Measurements from ENCODE around the gene HAUS1. TPM values are rescaled to one million over a fixed set of nuclear protein-coding genes. Genes with fewer than 3 reads are reported as not detected.

HAUS1 gene
- total and polyA plus RNA-seq, 4 donors: 4.5 to 17.9 (median 6.5) TPM

GRCh38 chr18:46133534-46133933 lies 29.3 kb downstream of the HAUS1 start:
- no peaks in the 10 kb centered on the region for H3K9me3 ChIP-seq (ENCODE audit: control insufficient read depth in 4 of 4, low read length in 3 of 4)
- peaks cover 0 to 8% (median 2%) of the 10 kb centered on the region in 4 donors for H3K36me3 ChIP-seq (ENCODE audit: control insufficient read depth in 4 of 4, insufficient read depth in 3 of 4, low read depth in 1 of 4, low read length in 3 of 4)
- no peak overlapping the region for H3K9ac ChIP-seq (ENCODE audit: low read depth in 1 of 2, low read length in 2 of 2)
- no peaks in the 10 kb centered on the region for H3K27me3 ChIP-seq (ENCODE audit: control insufficient read depth in 4 of 4, insufficient read depth in 4 of 4, low read length in 3 of 4)
- H3K4me3 ChIP-seq (ENCODE audit: low read depth in 1 of 3, low read length in 3 of 3): no peak overlapping the region
- 90% methylated on average over 3 of the region's 3 CpGs for WGBS
- TF ChIP-seq YY1 (IDR thresholded peaks at IDR 0.05) (no peak), JUND (IDR thresholded peaks at IDR 0.05) (no peak)
- no peak overlapping the region for H3K27ac ChIP-seq (ENCODE audit: low read depth in 1 of 2, low read length in 2 of 2)
- no peaks in the 10 kb centered on the region for H3K4me1 ChIP-seq (ENCODE audit: control insufficient read depth in 4 of 4, insufficient read depth in 4 of 4, low read length in 3 of 4)
- no peak for DNase-seq (ENCODE audit: low spot score)

DNA sequence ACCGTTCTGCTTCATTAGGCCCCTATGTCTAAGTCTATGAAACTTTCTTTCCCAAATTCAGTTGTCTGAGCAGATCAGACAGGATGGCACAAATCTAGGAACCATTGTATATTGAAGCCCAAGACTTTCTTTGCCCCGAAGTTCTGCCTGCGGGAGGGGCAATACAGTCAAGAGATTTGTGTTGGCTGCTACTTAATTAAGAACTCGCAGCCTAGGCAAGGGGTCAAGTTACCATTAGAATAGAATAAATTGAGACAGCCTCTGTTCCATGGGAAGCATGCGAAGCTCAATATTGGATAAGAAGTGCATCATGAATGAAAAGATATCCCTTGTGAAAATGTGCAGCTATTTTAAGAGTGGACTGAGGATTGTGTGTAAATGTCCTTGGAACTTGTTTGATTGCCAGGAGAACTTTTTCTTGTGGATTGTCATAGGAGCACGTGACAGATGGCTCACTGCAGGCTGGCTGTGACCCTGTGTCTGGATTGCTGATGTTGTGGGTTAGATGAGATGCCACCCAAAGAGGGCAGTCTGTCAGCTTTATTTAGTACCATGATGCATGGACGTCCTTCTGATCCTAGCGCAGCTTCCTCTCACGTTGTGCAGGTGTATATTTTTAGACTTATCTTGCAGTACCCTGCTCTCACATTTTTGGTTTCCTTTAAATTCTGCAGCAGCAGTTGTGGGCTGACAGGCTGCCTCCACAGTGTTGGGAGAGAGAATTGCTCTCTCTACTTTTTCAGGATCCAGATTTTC lies 30.9 kb downstream of the HAUS1 start:
- no peaks in the 10 kb centered on the region for H3K27me3 ChIP-seq (ENCODE audit: control insufficient read depth in 4 of 4, insufficient read depth in 4 of 4, low read length in 3 of 4)
- TF ChIP-seq RXRA (IDR thresholded peaks at IDR 0.05): no peak
- no peak for TF ChIP-seq FOXA2 (IDR thresholded peaks at IDR 0.05)
- TF ChIP-seq GABPA (IDR thresholded peaks at IDR 0.05 in 1 of 2, conservative IDR thresholded peaks at IDR 0.05 in 1 of 2): no peak
- no peak for TF ChIP-seq TAF1 (conservative IDR thresholded peaks at IDR 0.05)
- no peak for TF ChIP-seq YY1 (IDR thresholded peaks at IDR 0.05)
- no peak for TF ChIP-seq NR2F2 (IDR thresholded peaks at IDR 0.05)
- no peak for TF ChIP-seq HNF4A (conservative IDR thresholded peaks at IDR 0.05)
- no peak for TF ChIP-seq HNF4G (IDR thresholded peaks at IDR 0.05)
- TF ChIP-seq FOXA1 (IDR thresholded peaks at IDR 0.05): no peak
- TF ChIP-seq RAD21 (IDR thresholded peaks at IDR 0.05): no peak
- TF ChIP-seq, protein P1, sequence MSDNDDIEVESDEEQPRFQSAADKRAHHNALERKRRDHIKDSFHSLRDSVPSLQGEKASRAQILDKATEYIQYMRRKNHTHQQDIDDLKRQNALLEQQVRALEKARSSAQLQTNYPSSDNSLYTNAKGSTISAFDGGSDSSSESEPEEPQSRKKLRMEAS (IDR thresholded peaks at IDR 0.05): no peak
- no peak for TF ChIP-seq ATF3 (IDR thresholded peaks at IDR 0.05)
- TF ChIP-seq, protein P2, sequence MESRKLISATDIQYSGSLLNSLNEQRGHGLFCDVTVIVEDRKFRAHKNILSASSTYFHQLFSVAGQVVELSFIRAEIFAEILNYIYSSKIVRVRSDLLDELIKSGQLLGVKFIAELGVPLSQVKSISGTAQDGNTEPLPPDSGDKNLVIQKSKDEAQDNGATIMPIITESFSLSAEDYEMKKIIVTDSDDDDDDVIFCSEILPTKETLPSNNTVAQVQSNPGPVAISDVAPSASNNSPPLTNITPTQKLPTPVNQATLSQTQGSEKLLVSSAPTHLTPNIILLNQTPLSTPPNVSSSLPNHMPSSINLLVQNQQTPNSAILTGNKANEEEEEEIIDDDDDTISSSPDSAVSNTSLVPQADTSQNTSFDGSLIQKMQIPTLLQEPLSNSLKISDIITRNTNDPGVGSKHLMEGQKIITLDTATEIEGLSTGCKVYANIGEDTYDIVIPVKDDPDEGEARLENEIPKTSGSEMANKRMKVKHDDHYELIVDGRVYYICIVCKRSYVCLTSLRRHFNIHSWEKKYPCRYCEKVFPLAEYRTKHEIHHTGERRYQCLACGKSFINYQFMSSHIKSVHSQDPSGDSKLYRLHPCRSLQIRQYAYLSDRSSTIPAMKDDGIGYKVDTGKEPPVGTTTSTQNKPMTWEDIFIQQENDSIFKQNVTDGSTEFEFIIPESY (IDR thresholded peaks at IDR 0.05): no peak
- TF ChIP-seq JUND (IDR thresholded peaks at IDR 0.05): no peak
- TF ChIP-seq, protein P3, sequence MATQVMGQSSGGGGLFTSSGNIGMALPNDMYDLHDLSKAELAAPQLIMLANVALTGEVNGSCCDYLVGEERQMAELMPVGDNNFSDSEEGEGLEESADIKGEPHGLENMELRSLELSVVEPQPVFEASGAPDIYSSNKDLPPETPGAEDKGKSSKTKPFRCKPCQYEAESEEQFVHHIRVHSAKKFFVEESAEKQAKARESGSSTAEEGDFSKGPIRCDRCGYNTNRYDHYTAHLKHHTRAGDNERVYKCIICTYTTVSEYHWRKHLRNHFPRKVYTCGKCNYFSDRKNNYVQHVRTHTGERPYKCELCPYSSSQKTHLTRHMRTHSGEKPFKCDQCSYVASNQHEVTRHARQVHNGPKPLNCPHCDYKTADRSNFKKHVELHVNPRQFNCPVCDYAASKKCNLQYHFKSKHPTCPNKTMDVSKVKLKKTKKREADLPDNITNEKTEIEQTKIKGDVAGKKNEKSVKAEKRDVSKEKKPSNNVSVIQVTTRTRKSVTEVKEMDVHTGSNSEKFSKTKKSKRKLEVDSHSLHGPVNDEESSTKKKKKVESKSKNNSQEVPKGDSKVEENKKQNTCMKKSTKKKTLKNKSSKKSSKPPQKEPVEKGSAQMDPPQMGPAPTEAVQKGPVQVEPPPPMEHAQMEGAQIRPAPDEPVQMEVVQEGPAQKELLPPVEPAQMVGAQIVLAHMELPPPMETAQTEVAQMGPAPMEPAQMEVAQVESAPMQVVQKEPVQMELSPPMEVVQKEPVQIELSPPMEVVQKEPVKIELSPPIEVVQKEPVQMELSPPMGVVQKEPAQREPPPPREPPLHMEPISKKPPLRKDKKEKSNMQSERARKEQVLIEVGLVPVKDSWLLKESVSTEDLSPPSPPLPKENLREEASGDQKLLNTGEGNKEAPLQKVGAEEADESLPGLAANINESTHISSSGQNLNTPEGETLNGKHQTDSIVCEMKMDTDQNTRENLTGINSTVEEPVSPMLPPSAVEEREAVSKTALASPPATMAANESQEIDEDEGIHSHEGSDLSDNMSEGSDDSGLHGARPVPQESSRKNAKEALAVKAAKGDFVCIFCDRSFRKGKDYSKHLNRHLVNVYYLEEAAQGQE (IDR thresholded peaks at IDR 0.05): no peak
- TF ChIP-seq EGR1 (IDR thresholded peaks at IDR 0.05; ENCODE audit: low read depth in 2 of 2): no peak
- no peak for TF ChIP-seq SP1 (IDR thresholded peaks at IDR 0.05)
- TF ChIP-seq CTCF (IDR thresholded peaks at IDR 0.05; ENCODE audit: low read depth, low read length, missing input control): no peak
- H3K9me3 ChIP-seq (ENCODE audit: control insufficient read depth in 4 of 4, low read length in 3 of 4): no peaks in the 10 kb centered on the region
- no peak overlapping the region for H3K27ac ChIP-seq (ENCODE audit: low read depth in 1 of 2, low read length in 2 of 2)
- H3K9ac ChIP-seq (ENCODE audit: low read depth in 1 of 2, low read length in 2 of 2): no peak overlapping the region
- H3K36me3 ChIP-seq (ENCODE audit: control insufficient read depth in 4 of 4, insufficient read depth in 3 of 4, low read depth in 1 of 4, low read length in 3 of 4): peaks cover 0 to under 1% (median 0%) of the 10 kb centered on the region in 4 donors
- DNase-seq (ENCODE audit: low spot score): no peak
- no peaks in the 10 kb centered on the region for H3K4me1 ChIP-seq (ENCODE audit: control insufficient read depth in 4 of 4, insufficient read depth in 4 of 4, low read length in 3 of 4)
- 73% methylated on average over 9 of the region's 9 CpGs for WGBS
- no peak overlapping the region for H3K4me3 ChIP-seq (ENCODE audit: low read depth in 1 of 3, low read length in 3 of 3)
